SK-N-SH (cell line): ENCODE data around the gene NPAS1. TPM values are rescaled to one million over a fixed set of nuclear protein-coding genes. Genes with fewer than 3 reads are reported as not detected.

Source experiments
- CTCF ChIA-PET: fragments of 300-600, 350-600 bp; formaldehyde crosslinking; extraction: SDS; loops from one replicate; lab custom pipeline; 2021; lab: Yijun Ruan, JAX
- POLR2A ChIA-PET: fragments of 350-600 bp; sonication (Branson Sonifier 250); formaldehyde crosslinking; extraction: SDS; loops from one replicate; lab custom pipeline; 2020; ENCODE audit warnings: antibody characterized with exemption, inconsistent platforms; lab: Yijun Ruan, JAX
- DNase-seq: peaks from one replicate; pipeline ENCODE4 v3.0.0; 2012
- H2AFZ ChIP-seq: fragments of 200-600 bp; sonication (generic); 2 replicates; pipeline ENCODE4 v1.8.1; 2016; ENCODE audit warnings: antibody characterized with exemption, mild to moderate bottlenecking, low read depth
- H3F3A ChIP-seq: fragments of 200-600 bp; sonication (generic); replicated peaks from 2 replicates; pipeline ENCODE3; 2016; ENCODE audit warnings: antibody characterized with exemption, mild to moderate bottlenecking; ENCODE audit not compliant: insufficient read depth
- H3K27ac ChIP-seq, 2 experiments: fragments of 200-500 bp in 1 of 2; fragments of 200-600 bp in 1 of 2; sonication (Bioruptor generic) in 1 of 2; sonication (generic), shearing (Covaris generic) in 1 of 2; 2 replicates each; pipeline versions ENCODE4 v1.5.1 to v1.6.1; 2014 to 2016; ENCODE audit warnings: low read depth in 2 of 2, inconsistent platforms in 1 of 2, low read length in 1 of 2, mild to moderate bottlenecking in 1 of 2, mixed read lengths in 1 of 2
- H3K27me3 ChIP-seq: fragments of 200-600 bp; sonication (generic), shearing (Covaris generic); 2 replicates; pipeline ENCODE4 v1.6.1; 2016; ENCODE audit warnings: mixed run types; ENCODE audit not compliant: insufficient read depth
- H3K36me3 ChIP-seq, 2 experiments: fragments of 200-500 bp in 1 of 2; fragments of 200-600 bp in 1 of 2; sonication (Bioruptor generic) in 1 of 2; sonication (generic) in 1 of 2; replicated peaks in 1 of 2; 2 replicates each; pipeline versions ENCODE3 to v1.5.1; 2014 to 2016; ENCODE audit warnings: low read length in 1 of 2, mild to moderate bottlenecking in 1 of 2; ENCODE audit not compliant: insufficient read depth in 2 of 2, control insufficient read depth in 1 of 2
- H3K4me1 ChIP-seq, 2 experiments: fragments of 200-500 bp in 1 of 2; fragments of 200-600 bp in 1 of 2; sonication (Bioruptor generic) in 1 of 2; sonication (generic), shearing (Covaris generic) in 1 of 2; 2 replicates each; pipeline versions ENCODE4 v1.5.1 to v1.6.1; 2014 to 2016; ENCODE audit warnings: low read depth in 1 of 2, low read length in 1 of 2, mixed run types in 1 of 2; ENCODE audit not compliant: insufficient read depth in 2 of 2, control insufficient read depth in 1 of 2
- H3K4me2 ChIP-seq: fragments of 200-600 bp; sonication (generic), shearing (Covaris generic); 2 replicates; pipeline ENCODE4 v1.6.1; 2017; ENCODE audit warnings: mixed run types
- H3K4me3 ChIP-seq, 2 experiments: fragments of 200-500 bp in 1 of 2; fragments of 200-600 bp in 1 of 2; sonication (Bioruptor generic) in 1 of 2; sonication (generic), shearing (Covaris generic) in 1 of 2; 2 replicates each; pipeline versions ENCODE4 v1.5.1 to v1.8.1; 2014 to 2016; ENCODE audit warnings: low read depth in 2 of 2, inconsistent platforms in 1 of 2, low read length in 1 of 2, mild to moderate bottlenecking in 1 of 2, mixed read lengths in 1 of 2, moderate library complexity in 1 of 2
- H3K79me2 ChIP-seq: fragments of 200-600 bp; sonication (generic); 2 replicates; pipeline ENCODE4 v1.8.1; 2017; ENCODE audit warnings: mild to moderate bottlenecking; ENCODE audit not compliant: insufficient read depth
- H3K9ac ChIP-seq: fragments of 200-600 bp; sonication (generic); 2 replicates; pipeline ENCODE4 v1.6.1; 2017; ENCODE audit warnings: mixed run types
- H3K9me2 ChIP-seq: fragments of 200-600 bp; sonication (generic); 2 replicates; pipeline ENCODE4 v1.6.1; 2017; ENCODE audit warnings: mixed run types
- H3K9me3 ChIP-seq: fragments of 200-600 bp; sonication (generic); 2 replicates; pipeline ENCODE4 v1.6.1; 2017; ENCODE audit warnings: mixed run types, mild to moderate bottlenecking, moderate library complexity
- H4K20me1 ChIP-seq: fragments of 200-600 bp; sonication (generic); 2 replicates; pipeline ENCODE4 v1.6.1; 2017; ENCODE audit warnings: mild to moderate bottlenecking, mixed run types; ENCODE audit not compliant: insufficient read depth
- CHD2 ChIP-seq: fragments of 150-350 bp; IDR thresholded peaks from 2 replicates; pipeline ENCODE4 v1.6.1; 2018; ENCODE audit warnings: low read length; ENCODE audit not compliant: partially characterized antibody
- EP300 ChIP-seq, 2 experiments: IDR thresholded peaks; 2 replicates each; pipeline versions ENCODE4 v1.4.0 to v1.6.1; 2012; ENCODE audit warnings: borderline replicate concordance in 1 of 2, low read depth in 1 of 2, low read length in 1 of 2
- FOXJ3 ChIP-seq: sonication (generic); formaldehyde crosslinking; IDR thresholded peaks from 2 replicates; pipeline ENCODE4 v1.5.1; 2020; ENCODE audit warnings: mild to moderate bottlenecking, missing genetic modification reagents
- GATA2 ChIP-seq: sonication (generic); formaldehyde crosslinking; IDR thresholded peaks from 2 replicates; pipeline ENCODE4 v1.5.0; 2020; ENCODE audit warnings: mild to moderate bottlenecking, missing genetic modification reagents
- JUND ChIP-seq: IDR thresholded peaks from 2 replicates; pipeline ENCODE4 v1.4.0; 2012
- MAX ChIP-seq: IDR thresholded peaks from 2 replicates; pipeline ENCODE4 v1.4.0; 2012; ENCODE audit warnings: low read depth
- MXI1 ChIP-seq: IDR thresholded peaks from 2 replicates; pipeline ENCODE4 v1.6.1; 2012; ENCODE audit warnings: mild to moderate bottlenecking, low read depth, low read length, improper control_type of control experiment
- PBX3 ChIP-seq: IDR thresholded peaks from 2 replicates; pipeline ENCODE4; 2012
- RAD21 ChIP-seq: IDR thresholded peaks from 2 replicates; pipeline ENCODE4 v1.6.1; 2012; ENCODE audit warnings: mild to moderate bottlenecking, low read length
- RCOR1 ChIP-seq: fragments of 150-350 bp; IDR thresholded peaks from 2 replicates; pipeline ENCODE4 v1.6.1; 2017; ENCODE audit warnings: antibody characterized with exemption, low read length
- REST ChIP-seq: IDR thresholded peaks from 2 replicates; pipeline ENCODE4 v1.6.1; 2012; ENCODE audit warnings: mild to moderate bottlenecking, low read depth, low read length, moderate library complexity
- RFX5 ChIP-seq: IDR thresholded peaks from 2 replicates; pipeline ENCODE4 v1.6.1; 2012; ENCODE audit warnings: mild to moderate bottlenecking, improper control_type of control experiment, low read length
- RXRA ChIP-seq: IDR thresholded peaks from 2 replicates; pipeline ENCODE4 v1.4.0; 2012; ENCODE audit warnings: low read depth, mild to moderate bottlenecking, borderline replicate concordance
- SIN3A ChIP-seq: IDR thresholded peaks from 2 replicates; pipeline ENCODE4 v1.6.1; 2012; ENCODE audit warnings: low read depth, mild to moderate bottlenecking, low read length, moderate library complexity, borderline replicate concordance
- TAF1 ChIP-seq: IDR thresholded peaks from 2 replicates; pipeline ENCODE4 v1.6.1; 2012; ENCODE audit warnings: low read depth, mild to moderate bottlenecking, low read length, moderate library complexity, borderline replicate concordance
- TEAD4 ChIP-seq: IDR thresholded peaks from 2 replicates; pipeline ENCODE4 v1.4.0; 2012; ENCODE audit warnings: mild to moderate bottlenecking, borderline replicate concordance; ENCODE audit not compliant: insufficient read depth
- USF1 ChIP-seq: IDR thresholded peaks from 2 replicates; pipeline ENCODE4 v1.4.0; 2012; ENCODE audit warnings: low read depth, borderline replicate concordance
- USF2 ChIP-seq: fragments of 150-350 bp; IDR thresholded peaks from 2 replicates; pipeline ENCODE4 v1.6.1; 2017; ENCODE audit warnings: antibody characterized with exemption, low read length, low read depth, borderline replicate concordance
- YY1 ChIP-seq: IDR thresholded peaks from 2 replicates; pipeline ENCODE4 v1.4.0; 2012; ENCODE audit warnings: low read depth, mild to moderate bottlenecking
- ZBTB33 ChIP-seq: IDR thresholded peaks from 2 replicates; pipeline ENCODE4 v1.4.0; 2012; ENCODE audit warnings: low read depth, borderline replicate concordance
- WGBS: methylation state at CpG from one replicate; pipeline ENCODE4 v1.1.6; 2017; ENCODE audit warnings: low lambda C conversion rate; 5-methylcytosine and 5-hydroxymethylcytosine counted together
- polyA plus RNA-seq, 3 experiments: library from polyadenylated mRNA; depleted of rRNA; stranded (reverse); fragments of >200 nt; gene quantifications; 2 replicates each; pipeline ENCODE4 v1.2.3, GENCODE V29; 2012

Gene NPAS1
- polyA plus RNA-seq, 1 of the 3 experiments (the other 2 are of a cell fraction): 1.1 TPM

- TF ChIP-seq PBX3: no peak
- no peak for TF ChIP-seq USF1
- no peak for TF ChIP-seq SIN3A
- TF ChIP-seq EP300 (IDR thresholded peaks at IDR 0.05; ENCODE audit: borderline replicate concordance in 1 of 2, low read depth in 1 of 2, low read length in 1 of 2): no peak
- no peak for TF ChIP-seq FOXJ3 (CRISPR knock-in tag)
- TF ChIP-seq RFX5: no peak
- TF ChIP-seq MXI1: no peak
- TF ChIP-seq GATA2 (CRISPR knock-in tag): no peak
- no peak for TF ChIP-seq YY1
- TF ChIP-seq, all 33 proteins: peak for 0
These were observed 14.4 kb upstream of the NPAS1 start (continued) for GRCh38 chr19:47005164-47005641.

GRCh38 chr19:47005873-47006272 lies 13.8 kb upstream of the NPAS1 start:
- H3K9me2 ChIP-seq: no peaks in the 10 kb centered on the region
- peak; percentile 72 for DNase-seq
- H3K9me3 ChIP-seq: no peaks in the 10 kb centered on the region
- H3K4me3 ChIP-seq: no peak overlapping the region
- H3K4me1 ChIP-seq: peaks cover 0 to 9% of the 10 kb centered on the region in 2 experiments; a peak in 1 of 4 replicates
- CTCF ChIA-PET: interaction anchor here (1.9 kb wide), 1 partner anchor 16 kb away, joined by 9 read pairs; no protein-coding TSS in a partner anchor
- TF ChIP-seq RAD21 (no peak), ZBTB33 (no peak), YY1 (no peak), TEAD4 (no peak), MAX (no peak), SIN3A (no peak), CHD2 (no peak), RCOR1 (no peak), TAF1 (no peak), FOXJ3 (CRISPR knock-in tag) (no peak), PBX3 (no peak), REST (no peak), JUND (no peak), RXRA (no peak), USF2 (no peak)
- peaks cover 6% of the 10 kb centered on the region; the same call in 1 of the 2 replicates for H4K20me1 ChIP-seq
- POLR2A ChIA-PET: no interaction called here
- no peak overlapping the region for H2AFZ ChIP-seq
- H3K9ac ChIP-seq: no peak overlapping the region
- no peak overlapping the region for H3K4me2 ChIP-seq
- peaks cover 7% of the 10 kb centered on the region for H3F3A ChIP-seq
- H3K27me3 ChIP-seq: no peaks in the 10 kb centered on the region
- 84% methylated on average over 4 of the region's 4 CpGs for WGBS
- no peak overlapping the region for H3K27ac ChIP-seq
- peaks cover 0 to 15% of the 10 kb centered on the region in 2 experiments for H3K36me3 ChIP-seq
- H3K79me2 ChIP-seq: no peaks in the 10 kb centered on the region
